Pancreas (tissue), 10 donors: ENCODE measurements around the gene TACC3. TPM values are rescaled to one million over a fixed set of nuclear protein-coding genes. Genes with fewer than 3 reads are reported as not detected.
A peak's percentile ranks its signal among the peaks of the same experiment; 100 is the strongest.

Source experiments
- ATAC-seq, 4 donors: fragments of 200-7000 bp; cut with Tn5 transposase; one replicate each; pipeline versions ENCODE4 v1.8.0 to v1.9.1; 2020; ENCODE audit warnings: mild to moderate bottlenecking in 4 of 4, moderate library complexity in 4 of 4
- DNase-seq, 6 donors: peaks; one replicate each; pipeline ENCODE4 v3.0.0-alpha.2; 2020
- FAIRE-seq: peaks from 2 replicates; lab custom pipeline; 2012; peaks lifted over from hg19 to GRCh38; lab: Jason Lieb, UNC
- H3K27ac ChIP-seq, 4 donors: fragments of 200-600 bp; sonication (generic); 1 replicate in 3 of 4; 2 replicates in 1 of 4; pipeline versions ENCODE4 v1.5.0 to v1.8.0; 2020
- H3K27me3 ChIP-seq, 4 donors: fragments of 200-600 bp; one replicate each; pipeline ENCODE4 v1.8.0; 2021
- H3K36me3 ChIP-seq, 3 donors: fragments of 200-600 bp; sonication (generic) in 1 of 3; one replicate each; pipeline versions ENCODE4 v1.5.0 to v1.8.0; 2020 to 2021
- H3K4me1 ChIP-seq, 3 donors: fragments of 200-600 bp; one replicate each; pipeline ENCODE4 v1.8.0; 2021
- H3K4me3 ChIP-seq, 4 donors: fragments of 200-600 bp; sonication (generic) in 2 of 4; one replicate each; pipeline versions ENCODE4 v1.5.0 to v1.8.0; 2020 to 2021
- H3K9me3 ChIP-seq, 4 donors: fragments of 200-600 bp; one replicate each; pipeline ENCODE4 v1.8.0; 2021
- WGBS, 2 donors: extraction: QIAGEN DNeasy Blood & Tissue Kit; methylation state at CpG; one replicate each; pipeline ENCODE4 v1.1.7; 2013; 5-methylcytosine and 5-hydroxymethylcytosine counted together
- intact Hi-C, 3 donors: fragments of 100-400 bp; cut with DNase I; formaldehyde crosslinking; loops; one replicate each; pipeline versions ENCODE4 v1.11.1 to v1.14.2; 2022
- polyA plus RNA-seq, 2 donors: library from polyadenylated mRNA; stranded (reverse); fragments of 200-250 nt; gene quantifications; one replicate each; pipeline ENCODE4 v1.2.3, GENCODE V29; 2013
- total RNA-seq, 6 donors: library from RNA; stranded (reverse); fragmentation: NEBNext Ultra II Directional in 4 of 6; extraction: Animal tissue kit (Norgen Biotek cat#: 25700) in 4 of 6; gene quantifications; one replicate each; pipeline versions ENCODE4 v1.2.1 to v1.2.4, GENCODE V29; 2021 to 2023
- TF ChIP-seq, protein P1 (sequence below), 4 donors: fragments of 200-600 bp; sonication (generic) in 3 of 4; IDR thresholded peaks; one replicate each; pipeline versions ENCODE4 v1.5.0 to v1.8.0; 2021; ENCODE audit warnings: antibody characterized with exemption in 4 of 4
- donor health status: healthy with polysubstance abuse.
- donor health status: DM: no; HTN: no; CAD: no; lungs with moderate emphysema.
- donor health status: DM: no; HTN: no; CAD: no.
- donor health status: control.
- donor health status: control.
- donor health status: Bipolar disorder and iron deficiency.
- donor health status: DM: yes; HTN: yes; CAD: no.
- donor health status: DM: no; HTN: no; CAD: no.
- donor health status: DM: no; HTN: no; CAD: no.
- donor health status: DM: yes; HTN: yes; CAD: no.

Gene TACC3
- total and polyA plus RNA-seq, 8 donors = 0.97 to 4.8 (median 3.3) TPM

GRCh38 chr4:1740021-1740545, 18.8 kb downstream of the TACC3 start:
- Histone ChIP-seq H3K27me3 (no peaks in the 10 kb centered on the region), H3K4me1 (no peaks in the 10 kb centered on the region), H3K36me3 (no peaks in the 10 kb centered on the region), H3K27ac (no peak overlapping the region), H3K9me3 (no peaks in the 10 kb centered on the region), H3K4me3 (no peak overlapping the region)
- TF ChIP-seq, protein P1, sequence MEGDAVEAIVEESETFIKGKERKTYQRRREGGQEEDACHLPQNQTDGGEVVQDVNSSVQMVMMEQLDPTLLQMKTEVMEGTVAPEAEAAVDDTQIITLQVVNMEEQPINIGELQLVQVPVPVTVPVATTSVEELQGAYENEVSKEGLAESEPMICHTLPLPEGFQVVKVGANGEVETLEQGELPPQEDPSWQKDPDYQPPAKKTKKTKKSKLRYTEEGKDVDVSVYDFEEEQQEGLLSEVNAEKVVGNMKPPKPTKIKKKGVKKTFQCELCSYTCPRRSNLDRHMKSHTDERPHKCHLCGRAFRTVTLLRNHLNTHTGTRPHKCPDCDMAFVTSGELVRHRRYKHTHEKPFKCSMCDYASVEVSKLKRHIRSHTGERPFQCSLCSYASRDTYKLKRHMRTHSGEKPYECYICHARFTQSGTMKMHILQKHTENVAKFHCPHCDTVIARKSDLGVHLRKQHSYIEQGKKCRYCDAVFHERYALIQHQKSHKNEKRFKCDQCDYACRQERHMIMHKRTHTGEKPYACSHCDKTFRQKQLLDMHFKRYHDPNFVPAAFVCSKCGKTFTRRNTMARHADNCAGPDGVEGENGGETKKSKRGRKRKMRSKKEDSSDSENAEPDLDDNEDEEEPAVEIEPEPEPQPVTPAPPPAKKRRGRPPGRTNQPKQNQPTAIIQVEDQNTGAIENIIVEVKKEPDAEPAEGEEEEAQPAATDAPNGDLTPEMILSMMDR (IDR thresholded peaks at IDR 0.05) = no peak
- intact Hi-C loops = loop anchor here in 1 of 3 donors (10.0 kb wide), 1 partner anchor 445 kb away; no protein-coding TSS in a partner anchor
- ATAC-seq = no peak
- 97 to 99% methylated on average over 20 to 22 of the region's 22 CpGs for WGBS, 2 donors
- DNase-seq = peak in 1 of 6 donors; percentile 59
- no peak for FAIRE-seq

DNA sequence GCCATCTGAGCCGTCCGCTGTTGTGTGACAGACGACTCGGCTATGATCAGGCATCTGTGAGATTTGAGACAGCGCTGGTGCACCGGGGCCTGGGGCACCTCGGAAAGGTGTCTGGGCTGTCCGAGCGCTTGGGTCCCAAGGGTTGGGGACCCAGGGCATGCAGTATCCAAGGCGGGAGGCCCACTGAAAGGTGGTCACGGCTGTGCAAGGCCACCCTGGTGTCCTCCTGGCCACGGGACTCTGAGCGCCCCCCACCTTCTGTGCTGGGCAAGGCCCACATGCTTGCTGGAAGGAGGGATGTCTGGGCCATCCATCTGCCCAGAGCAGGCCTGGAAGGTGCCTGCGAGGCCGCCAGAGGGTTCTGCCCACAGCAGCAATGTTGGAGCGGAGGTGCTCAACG, 19.9 kb downstream of the TACC3 start:
- FAIRE-seq (no peak), ATAC-seq (no peak), DNase-seq (peak in 1 of 6 donors; percentile 43)
- 88 to 94% methylated on average over 17 of the region's 17 CpGs for WGBS, 2 donors
- TF ChIP-seq, protein P1 (IDR thresholded peaks at IDR 0.05) = no peak
- Histone ChIP-seq H3K4me1 (no peaks in the 10 kb centered on the region), H3K9me3 (no peaks in the 10 kb centered on the region), H3K27ac (no peak overlapping the region), H3K36me3 (no peaks in the 10 kb centered on the region), H3K4me3 (no peak overlapping the region), H3K27me3 (no peaks in the 10 kb centered on the region)
- intact Hi-C loops = loop anchor here in 1 of 3 donors (10.0 kb wide), 1 partner anchor 444 kb away; no protein-coding TSS in a partner anchor

DNA sequence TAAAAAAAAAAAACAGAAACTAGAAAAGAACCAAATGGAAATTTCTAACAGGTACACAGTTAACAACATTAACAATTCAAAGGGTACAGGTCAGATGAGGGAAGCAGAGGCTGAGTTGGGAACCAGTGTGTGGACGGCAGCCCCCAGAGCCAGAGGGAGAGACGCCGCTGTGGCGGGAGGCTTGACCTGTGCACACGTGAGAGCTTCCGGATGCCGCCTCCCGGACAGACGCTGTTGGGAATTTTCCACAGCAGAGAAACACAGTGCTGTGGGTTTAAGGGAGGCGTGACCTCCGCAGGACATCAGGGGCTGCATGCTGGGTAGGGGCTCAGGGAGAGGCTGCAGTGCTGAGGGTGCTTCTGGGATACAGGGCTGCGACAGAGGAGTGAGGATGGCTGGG, 22.2 kb downstream of the TACC3 start:
- no peaks in the 10 kb centered on the region for H3K9me3 ChIP-seq
- H3K4me3 ChIP-seq = no peak overlapping the region
- no peaks in the 10 kb centered on the region for H3K36me3 ChIP-seq
- FAIRE-seq (no peak), DNase-seq (peak in 1 of 6 donors; percentile 52), ATAC-seq (no peak)
- intact Hi-C loops = loop anchor here in 1 of 3 donors (10.0 kb wide), 1 partner anchor 441 kb away; no protein-coding TSS in a partner anchor
- whole genome bisulfite sequencing, 2 donors = 70 to 95% methylated on average over 12 of the region's 12 CpGs
- TF ChIP-seq, protein P1 (IDR thresholded peaks at IDR 0.05) = no peak
- no peaks in the 10 kb centered on the region for H3K4me1 ChIP-seq
- H3K27me3 ChIP-seq = no peaks in the 10 kb centered on the region
- H3K27ac ChIP-seq = no peak overlapping the region

DNA sequence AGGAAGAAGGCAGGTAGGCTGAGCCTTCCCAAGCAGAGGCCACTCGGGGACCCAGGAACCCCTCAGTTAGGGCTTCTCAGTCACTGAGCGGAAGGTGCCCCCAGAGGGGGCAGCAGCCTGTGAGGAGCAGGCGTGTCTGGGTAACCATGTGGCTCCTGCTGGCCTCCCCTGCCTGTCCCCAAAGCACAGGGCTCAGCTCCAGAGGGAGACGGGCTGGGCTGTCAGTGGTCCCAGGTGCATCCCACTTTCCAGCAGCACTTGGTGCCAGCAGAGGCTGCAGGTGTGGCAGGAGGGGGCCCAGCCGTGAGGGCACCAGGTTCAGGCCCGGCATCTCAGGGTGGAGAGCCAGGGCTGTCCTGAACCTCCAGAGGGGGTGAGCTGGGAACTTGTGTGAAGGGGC, 22.7 kb downstream of the TACC3 start:
- 86 to 96% methylated on average over 5 to 6 of the region's 6 CpGs for WGBS, 2 donors
- Histone ChIP-seq H3K9me3 (no peaks in the 10 kb centered on the region), H3K27me3 (no peaks in the 10 kb centered on the region), H3K4me1 (no peaks in the 10 kb centered on the region), H3K36me3 (no peaks in the 10 kb centered on the region), H3K27ac (no peak overlapping the region), H3K4me3 (no peak overlapping the region)
- ATAC-seq (no peak), DNase-seq (peak in 1 of 6 donors; percentile 56), FAIRE-seq (no peak)
- intact Hi-C loops = loop anchor here in 1 of 3 donors (10.0 kb wide), 1 partner anchor 441 kb away; no protein-coding TSS in a partner anchor
- TF ChIP-seq, protein P1 (IDR thresholded peaks at IDR 0.05) = no peak

- FAIRE-seq (no peak), DNase-seq (no peak), ATAC-seq (no peak)
- no peaks in the 10 kb centered on the region for H3K36me3 ChIP-seq
- no peaks in the 10 kb centered on the region for H3K4me1 ChIP-seq
- H3K4me3 ChIP-seq = no peak overlapping the region
- 90 to 95% methylated on average over 14 of the region's 14 CpGs for WGBS, 2 donors
- no peak overlapping the region for H3K27ac ChIP-seq
- intact Hi-C loops = loop anchor here in 1 of 3 donors (10.0 kb wide), 1 partner anchor 440 kb away; no protein-coding TSS in a partner anchor
- TF ChIP-seq, protein P1 (IDR thresholded peaks at IDR 0.05) = no peak
- no peaks in the 10 kb centered on the region for H3K27me3 ChIP-seq
- no peaks in the 10 kb centered on the region for H3K9me3 ChIP-seq
Observed at GRCh38 chr4:1744552-1744951, 23.2 kb downstream of the TACC3 start.
